Fibroblast of lung (primary cell): ENCODE data around the gene MTMR1. TPM values are rescaled to one million over a fixed set of nuclear protein-coding genes. Genes with fewer than 3 reads are reported as not detected.

Experiments
- DNase-seq, 2 donors: peaks; one replicate each; pipeline versions ENCODE4 v3.0.0 to v3.0.0-alpha.2; 2010; ENCODE audit warnings: low read depth in 2 of 2
- H2AFZ ChIP-seq: 2 replicates; pipeline ENCODE4 v1.5.1; 2012; ENCODE audit warnings: low read length, control low read depth, inconsistent platforms
- H3K27ac ChIP-seq: 2 replicates; pipeline ENCODE4 v1.5.1; 2011; ENCODE audit warnings: low read length, control low read depth; ENCODE audit not compliant: insufficient read depth
- H3K27me3 ChIP-seq: 2 replicates; pipeline ENCODE4 v1.5.1; 2011; ENCODE audit warnings: mild to moderate bottlenecking, low read length; ENCODE audit not compliant: control insufficient read depth, insufficient read depth
- H3K36me3 ChIP-seq: 2 replicates; pipeline ENCODE4 v1.5.1; 2011; ENCODE audit warnings: low read length; ENCODE audit not compliant: control insufficient read depth, insufficient read depth
- H3K4me1 ChIP-seq: 2 replicates; pipeline ENCODE4 v1.5.1; 2011; ENCODE audit warnings: low read length; ENCODE audit not compliant: control insufficient read depth, insufficient read depth; ENCODE audit errors: extremely low read depth
- H3K4me2 ChIP-seq: 2 replicates; pipeline ENCODE4 v1.5.1; 2011; ENCODE audit warnings: low read length, control low read depth; ENCODE audit not compliant: insufficient read depth; ENCODE audit errors: extremely low read depth
- H3K4me3 ChIP-seq, 4 experiments: fragments of 200-600 bp in 1 of 4; sonication (generic) in 1 of 4; replicated peaks in 1 of 4; 2 replicates each; pipeline ENCODE4 v1.5.1; 2011 to 2016; ENCODE audit warnings: low read length in 4 of 4, low read depth in 3 of 4, mild to moderate bottlenecking in 3 of 4, control low read depth in 2 of 4, inconsistent platforms in 1 of 4, mixed read lengths in 1 of 4; ENCODE audit not compliant: insufficient read depth in 1 of 4; ENCODE audit errors: control extremely low read depth in 1 of 4
- H3K79me2 ChIP-seq: 2 replicates; pipeline ENCODE4 v1.5.1; 2012; ENCODE audit warnings: mild to moderate bottlenecking, low read length, inconsistent platforms; ENCODE audit not compliant: control insufficient read depth, insufficient read depth
- H3K9ac ChIP-seq: 2 replicates; pipeline ENCODE4 v1.5.1; 2011; ENCODE audit warnings: mild to moderate bottlenecking, low read length, control low read depth; ENCODE audit not compliant: insufficient read depth
- H3K9me3 ChIP-seq: 2 replicates; pipeline ENCODE4 v1.5.1; 2012; ENCODE audit warnings: low read depth, low read length; ENCODE audit not compliant: control insufficient read depth, insufficient read depth
- H4K20me1 ChIP-seq: 2 replicates; pipeline ENCODE4 v1.5.1; 2011; ENCODE audit warnings: low read length; ENCODE audit not compliant: control insufficient read depth, insufficient read depth; ENCODE audit errors: extremely low read depth
- CTCF ChIP-seq, 2 donors: IDR thresholded peaks in 1 of 2; conservative IDR thresholded peaks in 1 of 2; 1 replicate in 1 of 2; 2 replicates in 1 of 2; pipeline ENCODE4 v1.5.1; 2011 to 2012; ENCODE audit warnings: low read length in 2 of 2, control low read depth in 1 of 2, inconsistent platforms in 1 of 2, low read depth in 1 of 2, mild to moderate bottlenecking in 1 of 2
- EZH2 ChIP-seq: IDR thresholded peaks from 2 replicates; pipeline ENCODE4 v1.5.1; 2012; ENCODE audit warnings: low read length, control low read depth, mild to moderate bottlenecking; ENCODE audit errors: missing control alignments
- polyA plus RNA-seq, 2 donors: library from polyadenylated mRNA; depleted of rRNA in 1 of 2; stranded (reverse) in 1 of 2; unstranded in 1 of 2; fragments of >200 nt; gene quantifications; 2 replicates each; pipeline ENCODE4 v1.2.1, GENCODE V29; 2011 to 2012; ENCODE audit warnings: missing spikeins in 1 of 2
- total RNA-seq: library from RNA; depleted of rRNA; stranded (reverse); fragments of >200 nt; gene quantifications from 2 replicates; pipeline ENCODE4 v1.2.1, GENCODE V29; 2014

The MTMR1 gene
- total and polyA plus RNA-seq, 2 donors (not counting 1 experiment from before 2014, with no cell fraction given): 22.3 to 28.1 TPM

DNA sequence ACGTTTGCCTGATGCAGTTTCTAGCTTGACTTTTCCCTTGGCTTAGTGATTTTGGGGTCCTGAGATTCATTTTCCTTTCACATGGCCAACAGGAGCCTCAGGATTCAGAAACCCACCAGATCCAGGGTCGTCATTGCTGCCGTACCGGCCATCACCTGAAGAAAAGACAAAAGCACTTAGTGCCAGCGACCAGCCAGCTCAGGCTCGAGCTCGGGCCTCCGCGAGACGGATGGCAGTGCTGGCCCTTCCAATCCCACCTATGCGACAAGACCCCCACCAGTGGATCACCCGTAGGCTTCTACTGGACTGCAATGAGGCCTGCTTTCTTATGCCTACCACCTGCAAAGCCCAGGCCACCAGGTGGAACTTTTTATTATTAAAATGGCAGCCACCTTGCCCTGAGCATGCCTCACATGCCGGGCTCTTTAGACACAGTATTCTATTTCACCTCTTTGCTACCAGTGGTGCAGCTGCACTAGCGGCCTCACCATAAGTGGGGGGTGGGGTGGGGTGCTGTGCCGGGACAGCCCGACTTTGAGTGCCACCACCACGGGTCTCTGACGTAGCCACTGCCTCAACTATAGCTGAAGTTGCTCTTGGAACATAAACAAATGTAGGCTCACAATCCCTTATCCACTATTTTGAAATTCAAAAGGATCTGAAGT lies 84.3 kb downstream of the MTMR1 start:
- TF ChIP-seq EZH2: no peak
- no peak for TF ChIP-seq CTCF (conservative IDR thresholded peaks at IDR 0.05 in 1 of 2, IDR thresholded peaks at IDR 0.05 in 1 of 2; ENCODE audit: low read depth in 1 of 2, low read length in 2 of 2)
- no peaks in the 10 kb centered on the region for H3K36me3 ChIP-seq
- no peak for DNase-seq
- no peaks in the 10 kb centered on the region for H3K4me1 ChIP-seq
- no peak overlapping the region for H3K9ac ChIP-seq
- H3K79me2 ChIP-seq: no peaks in the 10 kb centered on the region
- no peaks in the 10 kb centered on the region for H3K9me3 ChIP-seq
- H3K4me2 ChIP-seq: no peak overlapping the region
- no peaks in the 10 kb centered on the region for H4K20me1 ChIP-seq
- H2AFZ ChIP-seq: no peak overlapping the region
- H3K4me3 ChIP-seq: no peak overlapping the region
- no peaks in the 10 kb centered on the region for H3K27me3 ChIP-seq
- no peak overlapping the region for H3K27ac ChIP-seq

- TF ChIP-seq CTCF (conservative IDR thresholded peaks at IDR 0.05 in 1 of 2, IDR thresholded peaks at IDR 0.05 in 1 of 2; ENCODE audit: low read depth in 1 of 2, low read length in 2 of 2): no peak
- no peak for TF ChIP-seq EZH2
Measured at GRCh38 chrX:150779385-150779784, 86.2 kb downstream of the MTMR1 start.

DNA sequence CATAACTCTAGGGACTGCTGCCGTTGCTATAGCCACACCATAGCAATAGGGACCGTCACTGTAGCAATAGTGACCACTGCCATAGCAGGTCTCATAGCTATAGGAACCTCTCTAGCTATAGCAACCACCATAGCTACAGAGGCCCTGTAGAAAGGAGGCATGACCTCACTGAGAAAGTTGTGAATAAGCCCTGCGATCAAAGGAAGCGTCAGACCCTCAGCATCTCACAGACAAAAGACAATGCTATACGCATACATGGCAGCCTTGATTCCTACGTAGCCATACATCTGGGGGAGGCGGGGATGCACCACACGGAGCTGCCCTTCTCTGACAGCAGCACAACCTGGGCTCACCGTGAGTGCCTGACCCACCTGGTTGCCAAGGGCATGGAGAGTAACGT lies 88.5 kb downstream of the MTMR1 start:
- H4K20me1 ChIP-seq: no peaks in the 10 kb centered on the region
- no peaks in the 10 kb centered on the region for H3K4me1 ChIP-seq
- H3K9me3 ChIP-seq: no peaks in the 10 kb centered on the region
- no peaks in the 10 kb centered on the region for H3K36me3 ChIP-seq
- H3K27ac ChIP-seq: no peak overlapping the region
- no peak overlapping the region for H3K4me2 ChIP-seq
- no peak for DNase-seq
- no peak overlapping the region for H3K4me3 ChIP-seq
- no peaks in the 10 kb centered on the region for H3K27me3 ChIP-seq
- H3K9ac ChIP-seq: no peak overlapping the region
- H3K79me2 ChIP-seq: no peaks in the 10 kb centered on the region
- no peak for TF ChIP-seq CTCF (conservative IDR thresholded peaks at IDR 0.05 in 1 of 2, IDR thresholded peaks at IDR 0.05 in 1 of 2; ENCODE audit: low read depth in 1 of 2, low read length in 2 of 2)
- no peak for TF ChIP-seq EZH2
- no peak overlapping the region for H2AFZ ChIP-seq

More at GRCh38 chrX:150779385-150779784, 86.2 kb downstream of the MTMR1 start:
- Histone ChIP-seq H3K27ac (no peak overlapping the region), H3K79me2 (no peaks in the 10 kb centered on the region), H3K9me3 (no peaks in the 10 kb centered on the region), H3K36me3 (no peaks in the 10 kb centered on the region), H3K9ac (no peak overlapping the region), H2AFZ (no peak overlapping the region), H3K4me3 (no peak overlapping the region), H3K4me1 (no peaks in the 10 kb centered on the region), H3K4me2 (no peak overlapping the region), H3K27me3 (no peaks in the 10 kb centered on the region), H4K20me1 (no peaks in the 10 kb centered on the region)
- no peak for DNase-seq
